Stimulated activated CD8-positive, alpha-beta memory T cell treated with anti-CD3 and anti-CD28 coated beads, Interleukin-7, amount 100 ng/mL, for 48 hours (primary cell): ENCODE results near the gene SLC12A4.

Source experiments
- DNase-seq, 2 donors: peaks; one replicate each; pipeline ENCODE4 v3.0.0-alpha.2; 2020; ENCODE audit warnings: low read depth in 1 of 2; ENCODE audit errors: extremely low read depth in 1 of 2

Gene SLC12A4

DNA sequence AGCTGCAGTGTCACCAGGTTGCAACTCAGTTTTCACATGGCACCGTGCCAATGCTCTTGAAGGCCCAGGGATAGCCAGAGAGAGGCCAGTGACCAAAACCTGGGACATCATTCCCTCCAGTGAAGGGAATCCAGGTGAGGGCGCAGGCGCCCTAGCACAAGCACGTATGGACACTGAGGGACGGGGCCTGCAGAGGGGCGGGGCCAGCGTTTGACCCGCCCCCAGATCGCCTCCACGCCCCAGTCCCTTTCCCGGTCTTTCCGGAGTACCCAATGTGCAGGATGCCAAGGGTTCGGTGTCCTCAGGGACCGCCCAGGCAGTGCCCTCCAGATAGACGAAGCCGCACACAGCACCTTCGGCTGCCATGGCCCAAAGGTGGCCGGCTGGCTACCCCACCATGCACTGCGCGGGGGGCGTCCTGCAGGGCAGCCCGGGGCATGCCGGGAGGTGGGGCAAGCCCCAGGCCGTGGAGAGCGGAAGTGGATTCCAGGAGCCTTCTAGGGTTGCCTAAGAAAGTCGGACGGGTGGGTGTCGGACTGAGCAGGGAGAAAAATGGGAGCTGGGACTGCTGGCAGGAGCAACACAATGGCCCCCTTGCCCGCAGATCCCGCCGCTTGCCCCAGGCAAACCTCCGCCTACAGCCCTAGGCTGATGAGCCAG, 4.6 kb downstream of the SLC12A4 start:
- no peak for DNase-seq

DNA sequence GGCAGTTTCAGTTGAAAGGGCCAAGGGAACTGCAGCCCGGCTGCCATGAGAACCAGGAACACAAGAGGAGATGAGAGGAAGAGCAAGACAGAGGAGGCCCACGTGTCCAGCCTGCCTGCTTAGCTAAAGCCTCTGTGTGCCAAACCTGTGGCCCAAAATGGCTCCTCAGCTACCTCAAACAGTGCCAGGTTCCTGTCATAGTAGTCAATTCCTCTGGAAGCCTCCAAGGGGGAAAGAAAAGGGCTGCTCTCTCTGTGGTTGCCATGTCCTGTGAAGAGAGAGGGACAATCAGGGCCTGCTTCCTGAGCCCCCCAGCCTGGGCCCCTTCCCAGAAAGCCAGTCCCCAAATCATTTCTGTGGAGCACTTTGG, 5.2 kb downstream of the SLC12A4 start:
- DNase-seq = no peak

DNA sequence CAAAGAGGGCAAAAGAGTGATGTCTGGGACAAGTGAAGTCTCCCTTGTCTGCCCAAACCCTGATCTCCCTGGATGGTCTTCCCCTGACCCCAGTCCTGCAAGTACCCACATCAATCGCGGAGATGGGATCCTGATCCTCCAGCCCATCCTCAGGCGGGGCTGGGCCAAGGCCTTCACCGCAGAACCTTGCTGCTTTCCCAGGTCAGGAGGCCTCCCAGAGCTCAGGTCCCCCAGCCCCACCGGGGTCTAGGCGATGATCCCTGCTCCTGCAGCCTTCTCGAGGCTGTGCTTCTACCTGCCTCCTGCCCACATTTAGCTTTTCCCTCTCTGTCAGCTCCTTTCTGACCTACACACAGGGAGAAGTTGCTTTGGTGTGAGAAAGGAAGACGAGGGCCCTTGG, 6.3 kb downstream of the SLC12A4 start:
- no peak for DNase-seq

DNA sequence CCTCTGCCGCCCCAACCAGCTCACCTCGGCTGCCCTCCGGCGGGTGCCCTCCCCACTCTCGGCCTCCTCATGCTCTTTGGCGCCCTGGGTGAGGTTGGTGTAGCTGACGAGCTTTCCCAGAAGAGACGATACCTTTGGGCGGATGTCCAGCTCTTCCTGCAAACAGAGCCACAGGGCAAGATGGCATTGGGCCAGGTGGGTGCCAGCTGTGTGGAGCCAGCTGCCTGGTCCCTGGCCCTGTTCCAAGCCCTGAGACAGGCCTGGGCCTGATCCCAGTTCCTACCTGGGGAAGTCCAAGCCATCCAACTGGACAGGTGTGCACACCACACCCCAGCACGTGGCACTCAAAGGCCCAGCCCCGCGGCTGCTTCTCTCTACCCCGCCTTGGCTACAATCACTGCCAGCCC, 6.9 kb downstream of the SLC12A4 start:
- DNase-seq = no peak

DNA sequence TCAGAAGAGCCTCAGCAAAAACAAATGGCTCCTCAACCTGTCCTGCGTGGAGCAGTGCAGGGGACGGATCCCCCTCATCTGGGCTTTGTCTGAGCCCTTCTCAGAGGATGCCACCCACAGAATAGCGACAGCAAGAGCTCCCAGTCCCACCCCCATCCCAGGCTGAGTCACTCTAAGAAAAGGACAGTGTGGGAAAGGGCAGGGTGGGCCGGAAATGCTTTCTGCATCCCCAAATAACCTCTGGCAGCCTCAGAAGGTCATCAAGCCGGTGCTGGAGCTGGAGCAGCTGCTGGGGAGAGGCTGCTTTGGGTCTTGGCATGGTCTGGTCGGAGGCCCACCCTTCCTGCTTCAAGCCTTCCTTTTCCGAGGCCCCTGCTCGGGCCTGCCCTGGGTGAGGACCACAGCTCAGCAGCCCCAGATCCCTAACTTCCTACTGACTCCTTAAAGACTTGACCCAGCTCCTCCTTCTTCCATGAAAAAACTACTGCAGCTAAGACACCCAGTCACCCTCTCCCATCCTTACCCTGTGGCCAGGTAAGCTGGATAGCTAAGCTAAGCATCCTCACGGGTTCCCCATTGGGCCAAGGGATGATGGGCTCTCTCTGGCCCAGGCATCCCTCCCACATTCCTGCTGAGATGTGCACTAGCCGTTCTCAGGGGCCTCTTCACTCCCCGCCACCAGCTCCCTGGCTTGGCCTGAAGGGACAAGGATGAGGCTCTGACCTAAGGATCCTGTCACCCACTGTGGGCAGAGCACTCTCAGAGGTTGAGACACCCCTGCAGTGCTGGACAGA, 8.7 kb downstream of the SLC12A4 start:
- DNase-seq = no peak

DNA sequence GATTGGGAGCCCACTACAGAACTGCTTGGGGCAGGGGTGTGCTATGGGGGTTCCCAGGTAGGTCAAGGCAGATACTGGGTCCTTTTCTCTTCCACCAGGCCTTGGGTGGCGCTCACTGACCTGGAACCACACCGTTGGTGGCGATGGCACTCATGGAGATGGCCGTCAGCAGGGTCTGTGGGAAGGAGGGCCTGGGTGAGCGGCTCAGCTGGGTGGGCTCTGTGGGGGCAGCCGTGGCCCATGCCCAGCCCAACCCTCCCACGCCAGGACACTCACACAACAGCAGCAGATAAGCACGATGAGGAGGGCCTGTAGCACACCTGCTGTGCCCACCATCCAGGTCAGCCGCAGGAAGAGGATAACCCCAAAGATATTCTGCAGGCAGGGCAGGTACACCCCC, 10.8 kb downstream of the SLC12A4 start:
- no peak for DNase-seq

DNA sequence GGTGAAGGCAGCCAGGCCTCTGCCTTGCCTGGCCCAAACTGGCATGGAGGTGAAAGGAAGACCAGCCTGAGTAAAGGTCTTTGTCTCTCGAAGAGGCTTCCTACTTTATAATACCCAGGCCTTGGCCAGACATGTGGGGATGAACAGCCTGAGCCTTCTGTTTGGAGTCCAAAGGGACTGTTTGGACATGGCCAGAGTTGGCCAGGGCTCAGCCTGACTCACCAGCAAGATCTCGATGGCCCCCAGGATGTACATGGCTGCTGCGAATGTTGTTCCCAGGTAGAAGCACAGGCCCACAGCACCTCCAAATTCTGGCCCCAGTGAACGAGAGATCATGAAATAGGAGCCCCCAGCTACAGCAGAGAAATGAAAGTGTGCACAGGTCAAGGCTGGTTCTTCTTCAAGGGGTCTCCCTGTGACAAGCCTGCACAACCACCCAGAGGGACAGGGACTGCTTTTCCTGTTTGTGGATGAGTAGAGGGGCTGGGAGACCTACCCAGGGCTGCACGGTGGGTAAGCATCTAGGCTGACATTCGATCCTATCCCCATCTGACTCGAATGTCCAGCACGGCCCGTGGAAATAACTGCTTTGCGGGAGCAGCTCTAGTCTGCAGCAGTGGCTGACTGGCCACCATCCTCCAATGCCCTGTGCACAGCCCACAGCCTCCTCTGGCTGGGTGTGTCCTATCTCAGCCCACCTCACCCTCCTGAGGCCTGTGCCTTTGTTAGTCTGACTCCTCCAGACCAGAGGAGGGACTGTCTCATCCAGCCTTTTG, 13.8 kb downstream of the SLC12A4 start:
- no peak for DNase-seq

DNA sequence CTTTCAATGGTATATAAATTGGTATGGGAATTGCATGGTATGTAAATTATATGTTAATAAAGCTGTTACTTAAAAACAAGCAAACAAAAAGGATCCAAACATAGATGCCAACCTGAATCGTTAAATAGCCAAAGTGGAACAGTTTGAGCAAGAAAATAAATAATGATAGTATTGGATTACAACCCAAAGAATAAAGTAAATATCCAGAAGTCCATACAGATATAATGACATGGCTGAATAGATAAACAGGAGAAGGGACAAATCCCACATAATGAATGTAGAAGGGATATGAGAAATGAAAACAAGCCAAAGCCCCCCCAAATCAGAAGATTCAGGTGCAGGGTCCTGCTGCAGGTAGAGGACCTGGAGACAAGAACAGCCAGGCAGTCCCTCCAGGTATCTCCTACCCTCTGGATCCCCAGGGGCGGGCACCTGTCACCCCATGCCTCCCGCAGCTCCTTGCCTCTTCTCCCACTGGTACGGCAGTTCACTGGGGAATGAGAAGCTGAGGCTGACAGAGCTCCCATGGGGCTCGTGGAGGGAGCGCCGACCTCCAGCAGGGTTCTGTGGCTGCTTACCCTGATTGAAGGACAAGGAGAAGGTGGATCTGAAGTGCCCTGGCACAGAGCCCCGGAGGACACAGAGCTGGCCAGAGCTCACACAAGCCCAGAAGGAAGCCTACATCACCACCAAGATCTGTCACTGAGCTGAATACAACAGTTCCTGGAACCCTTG, 14.6 kb downstream of the SLC12A4 start:
- no peak for DNase-seq

DNA sequence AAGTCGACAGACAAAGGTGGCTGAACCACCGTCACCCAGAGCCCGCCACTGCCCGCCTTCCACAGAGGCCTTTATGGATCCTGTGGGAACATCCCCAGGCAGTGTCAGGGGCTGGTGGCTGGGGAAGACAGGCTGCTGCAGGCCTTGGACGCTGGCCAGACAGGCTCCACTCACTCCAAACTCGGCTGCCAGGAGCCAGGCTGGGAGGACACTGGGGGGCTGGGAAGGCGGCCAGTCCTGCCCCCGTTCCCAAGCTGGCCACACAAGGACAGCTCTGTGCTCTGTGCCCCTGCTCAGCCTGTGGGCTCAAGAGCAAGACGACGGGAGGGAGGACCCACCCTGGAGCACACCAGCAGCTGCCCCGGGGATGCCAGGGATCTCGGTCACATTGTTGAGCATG, 17.0 kb downstream of the SLC12A4 start:
- no peak for DNase-seq

DNA sequence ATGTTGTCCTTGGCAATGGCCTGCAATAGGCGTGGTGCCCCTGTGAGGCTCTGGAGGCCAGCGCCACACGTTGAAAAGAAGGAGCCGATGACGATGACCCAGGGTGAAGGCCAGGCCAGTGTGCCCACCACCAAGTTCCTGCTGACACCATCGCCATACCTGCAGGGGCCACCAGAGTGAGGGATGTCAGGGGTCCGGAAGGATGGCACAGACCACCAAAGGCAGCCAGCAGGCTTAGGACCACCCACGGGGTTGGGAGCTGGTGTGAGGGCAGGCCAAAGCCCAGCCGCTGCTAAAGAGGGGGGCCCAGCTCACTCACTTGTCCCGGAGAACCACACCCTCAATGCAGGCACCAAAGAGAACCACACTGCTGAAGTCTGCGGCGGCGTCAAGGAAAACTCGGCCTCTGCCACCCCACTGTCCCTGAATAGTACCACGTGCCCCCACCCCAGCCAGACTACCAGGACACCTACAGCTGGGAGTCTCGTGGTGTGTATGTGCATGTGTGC, 18.0 kb downstream of the SLC12A4 start:
- DNase-seq = no peak

DNA sequence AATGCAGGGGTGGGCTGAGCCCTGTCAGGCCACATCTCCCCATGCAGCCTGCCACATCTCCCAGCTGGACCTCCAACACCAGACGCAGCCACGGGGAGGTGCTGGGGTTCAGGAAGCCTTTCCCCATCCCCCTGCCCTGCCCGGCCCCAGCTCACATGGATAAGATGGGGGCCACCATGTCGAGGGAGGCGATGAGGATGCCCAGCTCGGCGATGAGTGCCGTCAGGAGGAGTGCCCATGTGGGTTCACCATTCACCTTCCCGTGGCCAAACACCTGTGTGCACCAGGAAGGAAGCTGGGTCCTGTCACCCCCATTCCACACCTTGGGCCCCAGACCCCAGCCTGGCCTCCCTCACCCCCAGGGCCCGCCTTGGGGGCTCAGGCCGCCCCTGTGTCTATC, 18.8 kb downstream of the SLC12A4 start:
- DNase-seq = no peak

DNA sequence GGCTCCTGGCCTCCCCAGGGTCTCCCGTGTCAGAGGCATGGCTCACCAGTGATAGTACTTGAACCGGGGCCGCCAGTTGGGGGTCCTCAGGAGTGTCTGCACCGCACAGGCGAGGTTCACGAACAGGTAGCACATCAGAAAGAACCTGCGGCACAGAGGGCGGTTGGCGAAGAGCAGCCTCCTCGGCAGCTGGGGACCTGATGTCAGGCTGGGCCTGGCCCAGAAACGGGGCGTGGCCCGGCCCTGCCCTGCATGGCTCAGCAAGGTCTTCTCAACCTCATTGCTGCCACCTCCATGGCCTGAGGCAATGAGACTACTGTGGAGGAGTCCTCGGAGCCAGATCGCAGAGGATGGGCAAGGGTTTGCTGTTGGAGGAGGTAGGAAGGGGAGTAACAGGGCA, 20.4 kb downstream of the SLC12A4 start:
- DNase-seq = no peak

DNA sequence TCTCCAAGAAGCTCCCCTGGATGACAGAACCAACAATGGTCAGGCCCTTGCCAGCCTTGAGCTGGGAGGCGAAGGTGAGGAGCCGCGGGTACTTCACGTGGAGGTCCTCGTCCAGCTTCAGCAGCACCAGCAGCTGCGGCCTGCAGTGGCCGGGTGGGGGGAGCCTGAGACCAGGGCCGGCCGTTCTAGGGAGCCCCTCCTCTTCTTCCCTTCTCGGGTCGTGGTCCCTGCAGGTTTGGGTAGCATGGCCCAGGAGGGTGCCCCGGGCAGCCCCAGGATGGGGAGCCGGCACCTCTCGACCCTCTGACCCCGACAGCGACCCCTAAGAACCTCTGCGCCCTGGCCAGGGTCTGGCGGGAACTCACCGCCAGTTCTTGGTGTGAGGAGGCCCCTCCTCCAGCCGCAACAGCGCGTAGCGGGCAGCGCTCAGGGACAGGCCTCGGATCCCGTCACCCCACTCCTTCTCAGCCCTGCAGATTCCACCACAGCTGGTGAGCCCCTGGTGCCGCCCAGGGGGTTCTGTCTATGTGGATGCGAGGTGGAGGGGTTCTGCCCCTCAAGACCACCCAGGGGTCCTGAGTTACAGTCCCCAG, 21.4 kb downstream of the SLC12A4 start:
- DNase-seq = no peak

DNA sequence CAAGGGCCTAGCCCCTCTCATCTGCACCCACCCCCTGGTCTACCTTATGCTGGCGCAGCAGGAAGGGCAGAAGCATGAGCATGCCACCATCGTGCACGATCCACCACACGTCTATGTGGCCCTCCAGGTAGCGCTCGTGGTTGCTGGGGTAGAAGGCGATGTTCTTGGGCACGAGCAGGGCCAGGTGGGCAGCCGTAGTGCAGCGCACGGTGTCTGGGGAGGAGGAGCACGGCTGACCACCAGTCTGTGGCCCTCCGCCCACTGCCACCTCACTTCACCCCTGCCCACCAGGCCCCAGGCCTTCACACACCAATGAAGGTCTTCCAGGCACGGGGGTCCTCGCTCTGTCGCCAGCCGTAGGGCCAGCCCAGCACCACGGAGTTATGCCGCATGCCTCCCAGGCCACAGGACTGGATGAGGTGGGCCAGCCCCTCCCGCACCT, 22.3 kb downstream of the SLC12A4 start:
- DNase-seq = no peak

DNA sequence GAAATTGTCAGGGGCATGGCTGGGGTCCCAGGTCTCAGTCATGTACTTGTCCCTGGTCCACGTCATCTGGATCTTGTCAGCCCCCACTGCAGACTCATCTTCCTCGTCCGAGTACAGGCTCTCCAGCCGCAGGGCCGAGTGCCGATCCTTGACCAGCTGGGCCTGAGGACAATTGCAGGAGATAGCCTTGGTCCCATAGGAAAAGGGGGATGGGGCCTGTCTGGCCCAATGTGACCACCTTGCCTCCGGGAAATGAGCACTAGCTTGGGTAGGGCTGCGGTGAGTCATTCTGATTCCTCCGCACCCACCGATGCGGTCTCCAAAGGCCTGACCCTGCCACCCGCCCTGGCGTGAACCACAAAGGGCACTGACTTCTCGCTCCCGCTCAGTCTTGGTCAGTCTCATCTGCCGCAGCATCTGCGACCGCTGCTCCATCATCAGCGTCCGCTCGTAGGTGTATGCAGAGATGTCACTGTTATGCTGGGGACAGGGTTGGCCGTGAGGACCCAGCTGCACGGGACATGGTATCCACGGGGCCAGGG, 23.0 kb downstream of the SLC12A4 start:
- DNase-seq = no peak

DNA sequence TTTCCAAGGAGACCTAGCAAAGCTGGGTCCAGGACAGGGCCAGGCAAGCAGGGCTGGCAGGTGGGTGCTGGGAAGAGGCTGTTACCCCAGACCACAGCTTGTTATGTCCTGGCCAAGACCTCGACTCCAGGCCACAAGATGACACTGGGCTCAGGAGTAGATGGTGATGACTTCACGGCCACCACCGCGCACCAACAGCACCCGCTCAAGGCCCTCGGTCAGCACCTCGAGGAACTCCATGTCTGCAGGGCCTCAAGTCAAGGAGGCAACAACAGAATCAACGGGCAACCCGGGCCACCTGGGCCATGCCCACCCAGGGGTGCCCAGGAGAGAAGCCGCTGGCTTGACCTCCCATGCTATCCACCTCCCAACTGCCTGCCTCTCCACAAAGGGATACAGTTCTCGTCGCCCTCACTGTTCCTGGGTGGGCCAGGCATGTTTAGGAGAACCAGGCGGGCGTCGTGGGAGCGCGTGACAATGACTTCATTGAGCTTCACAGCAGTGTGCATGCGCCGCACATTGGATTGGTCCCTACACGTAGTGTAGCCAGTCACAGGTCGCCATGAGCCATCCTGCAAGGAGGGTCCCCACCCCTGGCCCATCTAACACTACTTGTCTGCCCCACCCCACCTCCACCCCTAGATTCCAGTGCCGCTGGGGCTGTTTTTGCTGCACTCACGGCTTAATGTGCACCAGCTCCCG, 23.6 kb downstream of the SLC12A4 start:
- no peak for DNase-seq

DNA sequence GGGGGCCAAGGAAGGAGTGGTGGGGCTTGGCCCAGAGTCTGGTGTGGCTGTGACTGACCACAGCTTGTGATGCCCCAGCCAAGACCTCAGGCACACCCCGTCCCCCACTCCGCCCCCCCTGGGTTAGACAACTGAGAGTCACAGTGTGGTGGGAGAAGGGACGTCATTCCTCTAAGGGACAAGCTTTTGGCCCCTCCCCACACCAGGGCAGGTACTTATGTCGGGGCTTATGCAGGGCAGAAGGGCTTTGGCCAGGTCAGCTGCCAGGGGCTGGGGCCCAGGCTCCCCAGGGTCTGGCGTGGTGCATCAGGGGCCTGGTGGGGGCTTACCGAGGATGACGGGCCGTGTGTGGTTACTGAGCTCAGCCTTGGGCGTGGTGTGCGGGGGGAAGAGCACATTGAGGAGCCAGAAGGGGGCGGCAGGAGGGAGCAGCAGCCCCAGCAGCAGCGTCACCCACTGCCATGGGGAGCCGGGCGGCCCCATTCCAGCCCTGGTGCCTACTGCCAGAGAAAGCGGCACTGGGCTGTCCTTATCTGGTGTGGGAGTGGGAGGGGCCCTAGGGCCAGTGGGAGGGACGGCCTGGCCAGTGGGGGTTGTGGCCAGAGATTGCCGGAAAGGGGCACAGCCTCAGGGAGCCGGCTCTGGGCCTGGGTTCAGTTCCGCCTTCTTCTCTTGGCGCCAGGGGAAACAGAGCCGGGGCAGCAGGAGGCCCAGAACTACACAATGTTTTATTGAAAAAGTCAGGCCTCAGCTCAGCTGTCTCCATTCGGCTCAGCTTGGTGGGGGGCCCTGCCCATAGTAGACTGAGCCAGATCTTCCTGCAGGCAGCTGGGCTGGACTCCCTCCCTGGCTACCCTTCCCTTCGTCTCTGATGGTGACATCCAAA, 24.6 kb downstream of the SLC12A4 start, which contains the start of gene LCAT:
TSS of gene LCAT (minus strand) at position 502 of the 886 bp plus-strand sequence. CDS start at position 483, 19 bp downstream.
- DNase-seq = no peak

DNA sequence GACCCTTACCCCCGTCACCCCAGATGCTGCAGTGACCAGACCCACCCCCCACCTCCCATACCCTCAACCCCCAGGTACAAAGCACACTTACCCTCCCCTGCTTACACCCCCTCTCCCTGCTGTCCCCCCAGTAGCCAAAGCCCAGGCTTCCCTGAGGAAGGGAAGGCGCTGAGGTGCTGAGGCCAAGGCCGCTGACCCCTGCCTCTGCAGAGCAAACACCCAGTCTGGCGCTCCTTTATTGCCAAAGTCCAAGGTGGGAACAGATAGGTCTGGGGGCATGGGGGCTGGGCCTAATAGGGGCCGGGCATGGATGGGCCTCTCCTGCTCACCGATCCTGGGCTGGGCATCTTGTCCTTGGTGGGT, 25.2 kb downstream of the SLC12A4 start:
- DNase-seq = no peak
